AG04450 (cell line): ENCODE data around the gene HELZ2. TPM values are rescaled to one million over a fixed set of nuclear protein-coding genes. Genes with fewer than 3 reads are reported as not detected.

Experiments used
- CTCF ChIA-PET: fragments of 300-600, 350-600 bp; formaldehyde crosslinking; extraction: SDS; loops from one replicate; lab custom pipeline; 2022; ENCODE audit warnings: antibody characterized with exemption, inconsistent platforms; lab: Charles Lee
- POLR2A ChIA-PET: fragments of 350-600 bp; formaldehyde crosslinking; extraction: SDS; loops from one replicate; lab custom pipeline; 2021; ENCODE audit warnings: antibody characterized with exemption, inconsistent platforms; lab: Yijun Ruan, JAX
- DNase-seq: peaks from one replicate; pipeline ENCODE4 v3.0.0-alpha.2; 2011; ENCODE audit warnings: low read depth, low spot score
- H3K27ac ChIP-seq: one replicate; pipeline ENCODE4 v1.5.1; 2012; ENCODE audit warnings: low read depth, low read length, control low read depth
- H3K27me3 ChIP-seq: one replicate; pipeline ENCODE4 v1.6.0; 2012; ENCODE audit warnings: low read length; ENCODE audit not compliant: control insufficient read depth, insufficient read depth
- H3K4me3 ChIP-seq: 2 replicates; pipeline ENCODE4 v1.5.1; 2011; ENCODE audit warnings: mild to moderate bottlenecking, low read depth, low read length, control low read depth
- H3K9me3 ChIP-seq: 2 replicates; pipeline ENCODE4 v1.5.1; 2012; ENCODE audit warnings: low read length; ENCODE audit not compliant: control insufficient read depth, insufficient read depth
- polyA plus RNA-seq: library from polyadenylated mRNA; depleted of rRNA; stranded (reverse); fragments of >200 nt; gene quantifications from 2 replicates; pipeline ENCODE4 v1.2.3, GENCODE V29; 2011
- TF ChIP-seq, protein P1 (sequence below): IDR thresholded peaks from 2 replicates; pipeline ENCODE4 v1.5.1; 2011; ENCODE audit warnings: low read depth, low read length, control low read depth, inconsistent platforms

HELZ2 gene
- polyA plus RNA-seq, 1 experiment = 4.6 TPM

DNA sequence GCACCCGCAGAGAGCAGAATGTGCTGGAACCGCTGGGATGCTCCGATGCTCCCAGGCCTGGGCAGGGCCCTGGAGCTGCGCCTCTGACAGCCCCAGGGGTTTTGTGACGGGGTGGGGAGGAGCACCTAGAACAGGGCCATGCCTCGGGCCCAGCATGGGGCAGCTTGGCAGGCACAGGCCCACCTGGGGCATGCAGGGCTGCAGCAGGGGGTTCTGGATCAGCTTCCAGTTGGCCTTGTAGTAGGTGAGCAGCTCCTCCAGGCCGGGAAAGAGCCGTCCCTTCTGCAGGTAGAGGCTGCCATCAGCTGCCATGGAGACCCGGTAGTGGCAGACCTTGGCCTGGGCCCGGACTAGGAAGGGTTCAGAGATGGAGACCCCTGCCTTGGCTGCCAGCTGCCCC, 30.9 kb downstream of the HELZ2 start:
- no peak overlapping the region for H3K4me3 ChIP-seq
- DNase-seq = no peak
- CTCF ChIA-PET = no interaction called here
- TF ChIP-seq, protein P1, sequence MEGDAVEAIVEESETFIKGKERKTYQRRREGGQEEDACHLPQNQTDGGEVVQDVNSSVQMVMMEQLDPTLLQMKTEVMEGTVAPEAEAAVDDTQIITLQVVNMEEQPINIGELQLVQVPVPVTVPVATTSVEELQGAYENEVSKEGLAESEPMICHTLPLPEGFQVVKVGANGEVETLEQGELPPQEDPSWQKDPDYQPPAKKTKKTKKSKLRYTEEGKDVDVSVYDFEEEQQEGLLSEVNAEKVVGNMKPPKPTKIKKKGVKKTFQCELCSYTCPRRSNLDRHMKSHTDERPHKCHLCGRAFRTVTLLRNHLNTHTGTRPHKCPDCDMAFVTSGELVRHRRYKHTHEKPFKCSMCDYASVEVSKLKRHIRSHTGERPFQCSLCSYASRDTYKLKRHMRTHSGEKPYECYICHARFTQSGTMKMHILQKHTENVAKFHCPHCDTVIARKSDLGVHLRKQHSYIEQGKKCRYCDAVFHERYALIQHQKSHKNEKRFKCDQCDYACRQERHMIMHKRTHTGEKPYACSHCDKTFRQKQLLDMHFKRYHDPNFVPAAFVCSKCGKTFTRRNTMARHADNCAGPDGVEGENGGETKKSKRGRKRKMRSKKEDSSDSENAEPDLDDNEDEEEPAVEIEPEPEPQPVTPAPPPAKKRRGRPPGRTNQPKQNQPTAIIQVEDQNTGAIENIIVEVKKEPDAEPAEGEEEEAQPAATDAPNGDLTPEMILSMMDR = no peak
- H3K27ac ChIP-seq = no peak overlapping the region
- POLR2A ChIA-PET = interaction anchor here (0.6 kb wide), 1 partner anchor 14 kb away, joined by 3 read pairs; no protein-coding TSS in a partner anchor
- H3K9me3 ChIP-seq = no peaks in the 10 kb centered on the region; the same call in 1 of the 2 replicates
- peaks cover 25% of the 10 kb centered on the region for H3K27me3 ChIP-seq

DNA sequence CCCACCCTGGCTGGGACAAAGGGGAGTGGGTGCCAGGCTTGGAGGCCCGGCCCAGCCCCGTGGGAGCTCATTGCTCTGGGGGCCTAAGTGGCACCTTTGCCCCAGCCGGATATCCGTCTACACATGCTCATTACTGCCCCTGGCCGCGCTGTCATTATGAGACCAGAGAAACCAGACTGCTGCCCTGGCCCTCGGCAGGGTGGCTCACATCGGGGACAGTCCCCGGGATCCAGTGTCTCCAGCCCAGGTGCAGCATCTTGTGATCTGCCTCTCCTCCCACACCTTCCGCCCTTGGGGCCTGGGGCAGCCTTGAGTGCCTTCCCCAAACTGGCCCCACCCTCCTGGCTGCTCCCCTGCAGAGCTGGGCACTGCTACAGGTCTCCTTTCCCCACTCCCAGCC, 31.3 kb downstream of the HELZ2 start:
- DNase-seq = no peak
- peaks cover 24% of the 10 kb centered on the region for H3K27me3 ChIP-seq
- H3K4me3 ChIP-seq = no peak overlapping the region
- TF ChIP-seq, protein P1 = no peak
- H3K27ac ChIP-seq = no peak overlapping the region
- POLR2A ChIA-PET = no interaction called here
- no peaks in the 10 kb centered on the region; the same call in 1 of the 2 replicates for H3K9me3 ChIP-seq
- CTCF ChIA-PET = no interaction called here

- no peak for DNase-seq
- no peak overlapping the region for H3K4me3 ChIP-seq
- no peaks in the 10 kb centered on the region; the same call in 1 of the 2 replicates for H3K9me3 ChIP-seq
- ChIA-PET POLR2A (interaction anchor here (0.6 kb wide), 1 partner anchor 438 kb away, joined by 5 read pairs; no protein-coding TSS in a partner anchor), CTCF (no interaction called here)
- H3K27ac ChIP-seq = no peak overlapping the region
- TF ChIP-seq, protein P1 = no peak
- peaks cover 20% of the 10 kb centered on the region for H3K27me3 ChIP-seq
Measured at GRCh38 chr20:63542031-63542559, 31.9 kb downstream of the HELZ2 start.

DNA sequence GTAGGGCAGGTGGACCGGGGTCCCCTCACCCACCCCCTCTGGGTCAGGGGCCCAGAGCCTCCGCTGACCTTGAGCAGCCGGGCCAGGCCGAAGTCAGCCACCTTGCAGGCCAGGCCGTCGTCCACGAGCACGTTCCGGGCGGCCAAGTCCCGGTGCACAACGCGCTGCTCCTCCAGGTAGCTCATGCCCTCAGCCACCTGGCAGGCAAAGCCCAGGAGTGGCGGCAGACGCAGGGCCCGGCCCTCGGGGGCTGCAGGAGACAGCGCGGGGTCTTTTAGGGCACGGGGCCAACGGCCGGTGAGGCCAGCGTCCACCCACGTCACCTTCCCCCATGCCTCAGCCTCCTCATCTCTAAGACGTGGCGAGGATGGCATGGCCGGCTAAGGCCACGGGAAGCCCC, 32.7 kb downstream of the HELZ2 start:
- Histone ChIP-seq H3K27ac (no peak overlapping the region), H3K4me3 (no peak overlapping the region), H3K9me3 (no peaks in the 10 kb centered on the region; the same call in 1 of the 2 replicates), H3K27me3 (peaks cover 15% of the 10 kb centered on the region)
- ChIA-PET POLR2A (no interaction called here), CTCF (no interaction called here)
- DNase-seq = no peak
- TF ChIP-seq, protein P1 = no peak

- Histone ChIP-seq H3K27ac (no peak overlapping the region), H3K9me3 (no peaks in the 10 kb centered on the region; the same call in 1 of the 2 replicates), H3K4me3 (no peak overlapping the region), H3K27me3 (peaks cover 12% of the 10 kb centered on the region)
- ChIA-PET CTCF (no interaction called here), POLR2A (interaction anchor here (0.6 kb wide), 1 partner anchor 606 kb away, joined by 3 read pairs; no protein-coding TSS in a partner anchor)
- DNase-seq = no peak
- TF ChIP-seq, protein P1 = no peak
Measured at GRCh38 chr20:63540417-63541186, 33.4 kb downstream of the HELZ2 start.
